GM19467 (cell line): Measurements from ENCODE around the gene PDE4D.

ENCODE experiments used
- ATAC-seq: cut with Tn5 transposase; IDR thresholded peaks from one replicate; pipeline ENCODE4 v1.9.1; 2021; ENCODE audit warnings: mild to moderate bottlenecking, moderate library complexity; ENCODE audit not compliant: unreplicated experiment

PDE4D gene

DNA sequence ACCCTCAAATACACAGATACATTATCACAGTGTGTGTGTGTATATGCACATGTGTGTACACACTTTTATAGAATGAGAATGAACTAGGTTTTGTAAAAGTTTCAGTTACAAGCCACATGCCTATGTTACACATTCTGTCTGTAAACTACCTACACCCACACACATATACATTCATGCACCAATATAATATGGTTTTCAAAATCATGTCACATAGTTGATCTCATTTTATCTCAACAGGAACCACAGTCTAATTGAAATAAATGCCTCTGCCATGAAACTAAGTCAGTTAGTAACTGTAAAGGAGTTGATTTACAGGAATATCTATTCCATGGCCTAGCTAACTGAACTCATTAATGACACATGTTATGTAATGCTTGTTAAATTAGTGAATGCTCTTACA is 646.6 kb downstream of the PDE4D start:
- no peak for ATAC-seq

DNA sequence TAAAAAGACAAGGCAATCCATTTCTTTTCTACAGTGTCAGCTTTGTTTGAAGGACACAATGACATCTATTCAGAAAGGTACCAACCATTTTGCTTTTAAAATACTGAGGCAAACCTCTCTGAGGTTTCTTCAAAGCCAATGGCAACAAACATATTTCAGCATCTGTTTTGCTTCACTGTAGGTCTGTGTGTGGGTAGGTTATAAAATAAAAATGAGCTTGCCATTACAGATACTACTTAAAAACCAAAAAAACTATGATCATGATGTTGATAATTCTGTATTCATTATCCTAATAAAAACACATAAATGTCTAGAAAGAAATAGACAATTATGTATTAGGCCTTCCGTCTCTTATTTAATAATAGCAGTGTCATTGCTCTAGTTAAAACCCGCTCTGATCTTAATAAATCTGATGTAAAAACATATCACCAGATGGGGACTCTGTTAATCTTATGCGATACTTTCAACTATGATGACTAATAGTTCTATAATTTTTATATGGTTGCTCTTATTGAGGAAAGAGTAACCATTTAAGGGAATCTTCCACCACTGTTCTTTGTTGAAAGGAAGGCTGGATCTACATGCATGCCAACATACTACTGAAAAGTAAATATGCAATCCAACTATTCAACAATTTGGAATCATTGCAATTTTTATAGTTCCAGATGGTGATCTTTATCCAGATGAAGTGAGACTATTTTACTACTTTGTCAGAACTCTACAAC is 647.2 kb downstream of the PDE4D start:
- ATAC-seq, result no peak

DNA sequence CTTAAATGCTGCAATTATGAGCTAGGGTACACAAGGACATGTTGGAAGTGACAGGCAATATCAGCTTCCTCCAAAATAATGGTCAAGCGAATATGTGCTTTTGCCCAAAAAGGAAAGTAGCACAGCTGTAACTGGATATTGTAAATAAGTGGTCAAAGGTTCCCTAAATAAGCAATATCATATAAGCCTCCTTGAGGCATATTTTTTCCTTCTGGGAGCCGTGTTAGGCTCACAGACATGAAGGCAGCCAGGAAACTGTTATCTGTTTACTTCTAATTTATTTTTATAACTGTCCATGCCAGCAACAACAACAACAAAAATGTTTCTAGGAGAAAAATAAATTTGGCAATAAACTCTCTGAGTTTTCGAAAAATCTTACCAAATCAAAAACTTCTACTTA is 648.3 kb downstream of the PDE4D start:
- ATAC-seq, result no peak

DNA sequence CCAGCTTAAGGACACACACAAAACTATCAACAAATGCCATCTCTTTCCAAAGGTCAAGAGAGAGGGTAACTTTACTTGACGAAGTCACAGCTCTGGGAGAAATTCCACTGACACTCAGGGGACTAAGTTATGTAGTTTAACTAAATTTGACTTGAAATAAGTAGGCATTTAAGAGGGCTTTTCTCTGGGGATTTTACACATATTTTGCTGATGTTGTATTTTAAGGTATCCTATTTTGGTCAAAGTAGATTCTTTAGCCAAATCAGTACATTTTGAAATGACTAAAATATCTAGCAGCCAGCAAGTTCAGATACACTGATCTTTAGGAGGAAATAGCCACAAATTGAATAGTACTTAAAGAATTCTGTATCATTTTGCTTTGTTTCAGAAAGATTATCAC is 652.0 kb downstream of the PDE4D start:
- ATAC-seq, result no peak

DNA sequence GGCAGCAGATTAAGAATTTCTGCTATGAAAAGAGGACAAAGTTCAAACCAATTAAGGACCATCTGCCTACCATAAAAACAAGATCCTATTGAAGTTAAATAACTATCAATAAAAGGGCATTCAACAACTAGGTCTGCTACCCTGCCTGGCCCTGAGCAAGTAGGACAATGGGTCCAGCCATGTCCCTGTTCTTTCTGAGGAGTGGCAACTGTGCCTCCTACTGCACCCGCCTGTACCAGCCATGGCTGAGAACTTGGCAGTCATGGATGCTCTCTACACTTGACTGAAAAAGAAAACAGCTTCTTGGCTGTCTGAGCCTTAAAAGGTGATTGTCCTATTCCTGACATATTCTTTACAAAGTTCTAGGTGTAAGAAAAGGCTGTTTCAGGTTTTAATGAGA is 652.4 kb downstream of the PDE4D start:
- ATAC-seq, result no peak

DNA sequence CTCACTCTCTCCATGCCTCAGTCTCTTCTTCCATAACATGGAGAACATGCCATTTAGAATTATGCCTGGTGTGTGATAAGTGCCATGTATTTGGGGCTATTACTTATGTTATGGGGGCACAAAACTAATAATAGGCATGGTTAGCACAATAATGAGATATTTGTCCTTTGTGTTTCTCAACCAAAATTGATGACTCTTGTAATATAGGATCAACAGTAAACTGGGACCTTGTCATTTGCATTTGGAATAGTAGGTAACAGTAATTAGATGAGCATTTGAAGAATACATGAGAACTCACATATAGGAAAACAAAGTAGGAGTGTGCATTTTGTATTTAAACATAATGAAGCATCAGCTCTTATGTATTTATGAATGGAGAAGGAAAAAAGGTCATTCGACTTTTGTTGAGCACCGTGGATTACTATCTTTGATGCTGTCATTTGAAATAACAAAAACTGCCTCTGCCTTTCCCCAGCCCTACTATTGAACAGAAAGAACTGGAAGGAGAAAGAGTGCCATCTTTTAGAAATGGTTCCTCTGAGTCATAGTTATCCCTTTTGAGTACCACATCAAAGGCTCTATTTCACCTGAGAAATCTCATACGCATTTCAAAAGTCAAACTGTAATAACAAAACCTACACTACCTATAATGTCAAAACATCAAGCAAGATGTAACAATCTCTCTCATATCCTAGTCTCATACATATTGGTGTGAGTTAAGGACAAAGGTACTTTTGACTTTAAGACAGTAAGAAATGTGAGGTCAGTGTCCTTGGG is 655.2 kb downstream of the PDE4D start:
- ATAC-seq, result no peak

DNA sequence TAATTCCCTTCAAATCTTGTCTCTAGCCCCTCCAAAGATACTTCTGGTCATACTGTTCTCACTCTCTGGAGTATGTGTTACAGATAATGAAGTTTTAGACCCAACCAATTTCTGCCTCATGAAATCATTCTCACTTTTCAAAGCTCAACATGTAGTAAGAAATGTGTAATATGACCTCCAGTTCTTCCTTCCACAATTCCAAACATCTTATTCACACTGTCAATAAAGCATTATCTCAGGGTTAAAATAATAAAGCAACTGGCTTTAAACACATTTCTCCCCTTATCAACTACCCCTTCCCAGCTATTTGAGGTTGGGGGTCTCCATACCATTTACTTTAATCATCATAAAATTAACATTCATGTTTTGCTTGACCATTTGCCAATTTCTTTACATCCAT is 656.5 kb downstream of the PDE4D start:
- no peak for ATAC-seq

DNA sequence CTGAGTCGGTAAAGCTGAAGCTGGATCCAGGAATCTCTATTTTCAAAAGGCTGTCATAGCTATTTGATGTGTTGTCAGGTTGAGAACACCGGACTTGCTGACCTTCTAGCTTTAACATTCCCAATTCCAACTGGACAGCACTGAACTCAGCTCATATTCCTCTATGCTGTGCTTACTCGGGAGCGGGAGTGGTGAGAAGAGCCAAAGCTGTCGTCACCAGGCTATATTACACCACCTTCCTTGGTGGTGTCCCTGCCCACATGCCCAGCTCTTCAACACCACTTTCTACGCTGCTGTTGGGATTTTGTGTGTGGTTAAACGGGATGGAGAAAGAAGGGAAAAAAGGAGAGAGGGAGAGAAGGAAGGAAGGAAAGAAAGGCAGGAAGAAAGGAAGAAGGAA is 657.1 kb downstream of the PDE4D start:
- no peak for ATAC-seq

DNA sequence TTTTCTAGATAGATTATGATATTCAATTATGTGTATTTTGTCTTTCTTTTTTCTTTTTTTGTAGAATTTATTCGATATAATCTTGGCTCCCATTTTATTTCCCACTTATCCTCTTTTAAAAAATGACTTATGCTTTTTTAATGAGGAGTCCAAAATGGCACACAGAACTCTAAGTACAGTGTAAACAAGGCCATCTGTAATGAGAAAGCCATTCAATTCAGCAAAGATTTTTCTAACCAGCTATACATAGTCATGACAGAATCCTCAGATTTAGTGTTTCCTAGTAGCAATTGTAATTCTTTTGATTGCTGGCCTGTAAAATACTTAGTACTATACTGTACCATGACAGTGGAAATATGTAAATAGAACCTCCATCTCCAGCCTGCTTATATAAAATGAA is 659.3 kb downstream of the PDE4D start:
- no peak for ATAC-seq

DNA sequence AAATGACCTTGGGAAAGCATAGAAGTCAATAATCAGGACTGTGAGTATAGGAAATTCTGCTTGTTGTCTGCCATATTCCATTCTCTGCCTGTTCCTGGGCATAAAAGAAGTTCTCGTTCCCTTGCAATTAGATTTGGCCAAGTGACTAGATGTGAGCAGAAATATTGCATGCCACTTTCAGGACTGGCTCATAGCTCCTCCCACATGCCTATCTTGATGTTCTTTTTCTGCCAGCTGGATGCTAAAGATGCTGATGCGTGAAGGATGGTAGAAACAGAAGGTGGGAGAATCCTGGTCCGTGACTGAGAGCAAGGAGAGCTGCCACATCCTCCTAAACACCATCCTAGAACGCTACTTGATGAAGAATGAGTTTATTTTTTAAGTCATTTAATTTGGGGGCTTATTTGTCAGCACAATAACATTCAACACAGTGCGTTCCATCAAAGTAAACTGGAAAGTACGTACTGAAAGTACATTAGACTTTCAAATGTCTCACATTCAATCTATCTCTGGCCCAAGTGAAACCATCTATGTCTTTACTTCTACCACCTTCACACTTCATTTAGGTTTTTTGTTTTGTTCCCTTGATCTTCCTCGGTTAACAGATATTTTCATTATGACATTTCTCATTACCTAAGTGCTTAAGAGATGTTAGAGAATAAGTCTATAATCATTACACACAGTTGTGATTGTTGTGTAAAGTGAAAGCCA is 662.1 kb downstream of the PDE4D start:
- ATAC-seq, result no peak

DNA sequence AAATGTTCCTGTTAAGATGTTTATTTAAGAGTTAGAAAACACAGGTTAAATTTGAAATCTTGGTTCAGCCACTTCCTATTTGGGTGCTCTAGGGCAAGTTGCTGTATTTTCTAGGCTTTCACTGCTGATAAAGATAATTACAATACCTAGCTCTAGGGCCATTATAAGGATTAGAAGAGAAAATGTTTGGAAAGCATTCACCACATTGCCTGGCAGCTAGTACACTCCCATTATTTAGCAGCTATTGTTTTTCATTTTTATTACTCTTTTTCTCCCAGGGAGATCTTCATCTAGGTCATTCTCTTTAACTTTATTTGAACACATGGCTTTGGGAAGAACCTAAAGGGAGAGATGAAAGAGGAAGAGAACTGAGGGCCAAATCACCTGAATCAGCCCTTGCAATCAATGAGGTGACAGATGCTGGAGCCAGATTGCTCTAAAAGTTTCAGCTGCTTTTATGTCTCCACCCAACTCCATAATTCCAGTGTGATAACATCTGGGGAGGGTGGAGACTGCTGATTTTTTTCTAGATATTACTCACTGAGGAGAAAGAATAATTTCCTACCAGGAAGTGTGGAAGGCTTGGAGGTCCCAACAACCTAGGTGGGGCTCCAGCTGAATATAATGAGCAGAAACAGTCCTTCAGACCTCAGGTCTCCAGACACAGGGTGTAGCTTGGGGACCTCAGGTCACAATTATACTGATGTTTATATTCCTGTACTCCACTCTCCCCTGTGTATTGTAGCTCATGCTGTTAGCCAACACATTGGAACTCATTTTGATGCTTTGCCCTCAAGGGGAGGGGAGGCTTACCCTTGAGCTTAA is 670.6 kb downstream of the PDE4D start:
- no peak for ATAC-seq

DNA sequence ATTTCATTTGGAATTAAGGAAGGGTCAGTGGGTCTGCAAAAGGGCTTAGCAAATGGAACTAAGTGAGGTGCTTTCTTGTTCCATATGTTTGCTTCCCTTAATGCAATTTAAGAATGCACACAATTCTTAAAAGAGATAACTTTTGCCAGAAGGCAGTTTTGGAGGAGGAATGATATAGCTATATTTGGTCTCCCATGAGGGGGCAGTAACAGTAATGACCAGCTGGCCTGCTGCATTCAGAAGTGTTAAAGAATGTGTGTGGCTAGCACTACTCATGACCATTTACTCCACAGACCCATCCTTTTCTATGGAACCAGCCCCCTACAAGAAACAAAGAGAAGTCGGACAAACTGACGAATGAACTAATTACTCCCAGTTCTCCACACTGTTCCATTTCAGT is 671.8 kb downstream of the PDE4D start:
- no peak for ATAC-seq

DNA sequence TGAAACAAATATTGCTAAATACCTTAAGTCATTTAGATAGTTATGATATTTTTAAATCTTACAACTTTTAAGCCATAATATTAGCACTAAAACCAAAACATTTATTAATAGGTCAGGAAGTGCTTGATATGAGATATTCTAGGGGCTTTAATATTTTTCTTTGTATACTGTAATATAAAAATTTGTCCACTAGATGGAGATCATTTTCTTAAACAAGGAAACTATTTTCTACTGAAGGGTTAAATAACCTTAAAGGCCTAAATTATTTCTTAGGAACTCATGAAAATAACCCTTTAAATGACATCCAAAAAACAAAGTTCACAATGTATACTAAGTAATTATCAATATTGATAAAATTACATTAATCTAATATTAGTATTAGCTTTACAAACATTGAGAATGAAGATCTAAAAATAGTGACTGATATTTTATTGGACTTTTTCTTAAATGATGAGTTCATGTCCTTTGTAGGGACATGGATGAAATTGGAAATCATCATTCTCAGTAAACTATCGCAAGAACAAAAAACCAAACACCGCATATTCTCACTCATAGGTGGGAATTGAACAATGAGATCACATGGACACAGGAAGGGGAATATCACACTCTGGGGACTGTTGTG is 675.0 kb downstream of the PDE4D start:
- no peak for ATAC-seq

DNA sequence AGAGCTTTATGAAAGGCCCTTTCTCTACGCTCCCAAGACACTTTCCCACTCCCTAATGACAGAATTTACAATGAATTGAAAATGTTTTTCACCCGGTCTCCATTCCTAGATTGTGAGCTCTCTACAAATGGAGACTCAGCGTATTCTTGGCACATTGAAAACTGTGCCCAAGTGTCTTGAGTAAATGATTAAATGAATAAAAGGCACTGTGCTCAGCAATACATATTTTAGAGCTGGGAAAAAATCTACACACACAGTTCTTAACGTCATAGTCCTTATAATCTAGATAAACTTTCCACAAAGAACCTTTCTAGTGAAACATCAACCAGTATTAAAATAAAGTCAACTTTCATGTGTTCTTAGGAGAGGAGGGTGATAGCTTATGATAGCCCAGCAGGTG is 676.7 kb downstream of the PDE4D start:
- ATAC-seq, result no peak

DNA sequence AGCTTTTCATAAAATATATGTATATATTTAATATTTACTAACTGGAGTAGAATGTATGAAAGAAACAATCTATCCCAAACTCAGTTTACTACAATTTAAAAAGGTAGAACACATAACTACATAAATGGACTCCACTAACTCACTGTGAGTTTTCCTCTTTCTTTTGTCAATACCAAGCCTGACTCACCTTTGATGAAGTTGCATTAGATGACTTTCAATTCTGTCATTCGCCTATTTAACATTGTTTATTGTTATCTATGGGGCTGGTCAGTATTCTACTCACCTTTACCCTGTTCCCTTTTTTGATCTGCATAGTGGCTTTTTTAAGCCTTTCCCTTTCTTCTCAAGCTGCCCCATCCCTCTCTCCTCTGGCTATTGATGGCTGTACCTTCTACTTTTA is 680.9 kb downstream of the PDE4D start:
- ATAC-seq, result no peak

DNA sequence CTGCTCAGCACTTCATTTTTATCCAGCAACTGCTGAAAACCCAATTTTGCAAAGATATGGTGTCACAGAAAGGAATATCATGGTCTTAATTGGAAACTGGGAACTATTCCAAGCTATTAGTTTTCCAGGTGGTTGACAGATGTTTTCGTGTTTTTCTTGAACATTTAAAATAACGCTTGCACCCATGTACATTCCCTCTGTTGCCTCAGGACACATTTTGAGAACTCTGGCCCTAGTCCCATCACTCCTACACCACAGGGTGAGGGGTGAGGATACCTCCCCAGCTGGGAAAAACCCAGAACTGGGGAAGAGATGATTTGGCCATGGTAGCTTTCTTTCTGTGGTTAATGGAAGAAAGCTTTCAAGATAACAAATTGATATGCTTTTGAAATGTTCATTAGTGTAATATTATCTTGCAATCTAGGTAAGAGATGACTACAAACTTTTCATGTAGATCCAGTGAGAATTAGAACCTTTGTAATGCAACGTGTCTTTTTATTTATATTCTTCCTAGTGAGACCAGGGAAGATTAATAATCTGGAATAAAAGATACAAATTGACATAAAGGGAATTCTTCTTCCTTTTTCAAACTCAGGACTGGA is 683.7 kb downstream of the PDE4D start:
- no peak for ATAC-seq

DNA sequence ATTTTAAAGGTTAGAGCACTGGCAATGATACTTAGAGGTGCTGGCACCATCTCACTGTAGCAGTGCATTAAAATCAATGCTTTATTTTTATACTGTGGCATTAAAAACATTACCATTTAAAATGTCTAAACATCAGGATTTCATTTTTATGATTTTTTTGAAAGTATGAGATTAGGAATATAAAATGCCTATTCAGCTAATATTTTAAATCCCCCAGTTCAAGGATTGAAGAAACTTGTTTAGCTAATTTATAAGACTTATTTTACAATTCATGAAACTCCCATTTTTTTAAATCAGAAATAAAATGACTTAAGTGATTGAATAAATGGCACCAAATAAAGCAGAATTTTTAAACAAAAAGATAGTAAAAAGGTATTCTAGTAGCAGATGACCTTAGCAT is 685.1 kb downstream of the PDE4D start:
- no peak for ATAC-seq

DNA sequence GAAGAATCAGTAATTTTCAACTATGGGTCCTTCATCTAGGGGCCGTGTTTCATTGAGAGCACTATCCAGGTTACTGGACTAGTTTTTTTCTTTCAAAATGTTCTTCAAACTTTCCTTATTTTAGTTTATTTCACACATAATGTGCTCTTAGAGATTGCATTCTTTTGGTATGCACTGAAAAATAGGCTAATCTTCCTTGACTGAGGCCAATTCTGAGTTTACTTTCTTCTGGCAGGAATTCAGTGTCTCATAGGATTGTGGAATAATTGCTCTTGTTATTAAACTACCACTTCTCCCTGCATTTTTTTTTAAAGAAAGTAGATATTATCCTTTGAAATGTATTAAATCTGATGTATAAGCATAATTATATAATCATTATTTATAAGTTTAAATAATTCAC is 686.1 kb downstream of the PDE4D start:
- ATAC-seq, result no peak

DNA sequence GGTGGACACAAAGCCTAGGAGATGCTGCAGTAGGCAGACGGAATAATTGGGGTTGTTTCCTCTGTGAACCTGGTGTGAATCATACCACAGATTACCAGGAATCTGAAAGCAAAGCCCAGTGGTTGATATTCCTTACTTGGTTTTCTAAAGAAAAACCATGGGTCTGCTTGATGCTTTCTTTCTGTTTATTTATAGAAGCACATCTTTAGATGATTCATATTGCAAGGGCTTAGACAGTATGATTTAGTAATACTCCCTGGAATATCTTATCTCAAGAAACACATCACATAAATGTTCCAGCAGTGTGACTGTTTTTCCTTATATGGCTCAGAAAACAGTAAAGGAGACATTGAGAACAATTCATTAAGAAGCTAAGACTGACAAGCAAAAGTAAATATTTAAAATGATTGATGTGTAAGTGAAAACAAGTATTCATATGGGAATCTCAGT is 687.4 kb downstream of the PDE4D start:
- ATAC-seq, result no peak
